ENCODE results near the gene COL27A1.

Gene COL27A1

DNA sequence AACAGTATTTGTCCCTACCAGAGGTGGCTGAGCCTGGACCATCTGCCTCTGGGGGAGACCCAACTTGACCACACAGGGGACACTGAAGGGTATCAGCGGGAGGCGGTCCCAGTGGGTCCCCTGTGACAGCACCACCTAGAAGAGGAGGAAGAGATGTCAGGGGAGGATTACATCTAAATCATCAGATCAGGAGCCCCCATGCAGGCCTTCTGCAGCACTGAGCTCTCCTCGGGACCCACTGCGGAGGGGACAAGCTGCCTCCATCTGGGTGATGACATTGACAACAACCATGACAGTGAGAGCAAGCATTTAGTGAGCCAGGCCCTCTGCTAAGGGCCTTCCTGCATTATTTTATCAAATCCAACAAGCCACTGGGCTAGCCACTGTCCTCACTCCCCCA lies 186.7 kb downstream of the COL27A1 start:
- TF ChIP-seq CTCF (IDR thresholded peaks at IDR 0.05; ENCODE audit: borderline replicate concordance, control extremely low read depth, extremely low read depth, insufficient read depth, missing control alignments) = no peak
- no peak for DNase-seq (ENCODE audit: low spot score)
- in situ Hi-C loops (cut with MboI; ENCODE audit: low sequenced_read_pairs, unreplicated experiment) = no loop called here

GRCh38 chr9:114342755-114343440 lies 187.6 kb downstream of the COL27A1 start:
- no peak for DNase-seq (ENCODE audit: low spot score)
- in situ Hi-C loops (cut with MboI; ENCODE audit: low sequenced_read_pairs, unreplicated experiment) = no loop called here
- no peak for TF ChIP-seq CTCF (IDR thresholded peaks at IDR 0.05; ENCODE audit: borderline replicate concordance, control extremely low read depth, extremely low read depth, insufficient read depth, missing control alignments)

GRCh38 chr9:114343471-114344187 lies 188.3 kb downstream of the COL27A1 start:
- no peak for TF ChIP-seq CTCF (IDR thresholded peaks at IDR 0.05; ENCODE audit: borderline replicate concordance, control extremely low read depth, extremely low read depth, insufficient read depth, missing control alignments)
- no peak for DNase-seq (ENCODE audit: low spot score)
- in situ Hi-C loops (cut with MboI; ENCODE audit: low sequenced_read_pairs, unreplicated experiment) = no loop called here

GRCh38 chr9:114344188-114344566 lies 188.8 kb downstream of the COL27A1 start:
- no peak for TF ChIP-seq CTCF (IDR thresholded peaks at IDR 0.05; ENCODE audit: borderline replicate concordance, control extremely low read depth, extremely low read depth, insufficient read depth, missing control alignments)
- in situ Hi-C loops (cut with MboI; ENCODE audit: low sequenced_read_pairs, unreplicated experiment) = no loop called here
- DNase-seq (ENCODE audit: low spot score) = no peak

GRCh38 chr9:114344692-114345091 lies 189.4 kb downstream of the COL27A1 start:
- DNase-seq (ENCODE audit: low spot score) = no peak
- in situ Hi-C loops (cut with MboI; ENCODE audit: low sequenced_read_pairs, unreplicated experiment) = no loop called here
- no peak for TF ChIP-seq CTCF (IDR thresholded peaks at IDR 0.05; ENCODE audit: borderline replicate concordance, control extremely low read depth, extremely low read depth, insufficient read depth, missing control alignments)

GRCh38 chr9:114345493-114346065 lies 190.2 kb downstream of the COL27A1 start:
- no peak for DNase-seq (ENCODE audit: low spot score)
- no peak for TF ChIP-seq CTCF (IDR thresholded peaks at IDR 0.05; ENCODE audit: borderline replicate concordance, control extremely low read depth, extremely low read depth, insufficient read depth, missing control alignments)
- in situ Hi-C loops (cut with MboI; ENCODE audit: low sequenced_read_pairs, unreplicated experiment) = no loop called here
